ENCODE results near the gene ATP2C1.

ATP2C1 gene

DNA sequence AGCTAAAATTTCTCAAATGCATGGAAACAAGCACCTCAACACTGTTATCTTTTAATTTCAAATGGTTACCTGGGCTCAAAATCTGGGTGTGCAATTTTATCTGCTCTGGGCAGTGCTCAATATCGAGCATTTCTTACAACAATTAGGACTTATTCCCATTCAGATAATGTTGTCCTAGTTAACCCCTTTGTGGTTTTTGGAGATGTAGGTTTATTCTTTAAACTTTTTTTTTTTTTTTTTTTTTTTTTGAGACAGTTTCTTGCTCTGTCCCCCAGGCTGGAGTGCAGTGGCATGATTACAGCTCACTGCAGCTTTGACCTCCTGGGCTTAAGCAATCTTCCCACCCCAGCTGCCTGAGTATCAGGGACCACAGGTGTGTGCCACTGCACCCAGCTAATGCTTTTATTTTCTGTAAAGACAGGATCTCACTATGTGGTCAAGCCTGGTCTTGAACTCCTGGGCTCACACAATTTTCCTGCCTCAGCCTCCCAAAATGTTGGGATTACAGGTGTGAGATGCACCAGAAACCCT lies 4.4 kb upstream of the ATP2C1 start:
- Histone ChIP-seq H3K4me3 (ENCODE audit: insufficient read depth, low read length, poor library complexity, severe bottlenecking) (no peak overlapping the region), H3K9me3 (ENCODE audit: insufficient read depth, low read length) (no peaks in the 10 kb centered on the region), H3K27ac (ENCODE audit: low read depth, low read length) (no peak overlapping the region), H4K20me1 (ENCODE audit: low read depth, low read length) (no peaks in the 10 kb centered on the region), H3K9ac (ENCODE audit: low read length) (no peak overlapping the region), H3K27me3 (ENCODE audit: low read length) (no peaks in the 10 kb centered on the region), H2AFZ (ENCODE audit: low read depth, low read length, severe bottlenecking) (no peak overlapping the region), H3K9me2 (replicated peaks; ENCODE audit: insufficient read depth, low read length) (no peaks in the 10 kb centered on the region), H3F3A (ENCODE audit: insufficient read depth) (no peaks in the 10 kb centered on the region), H3K4me2 (ENCODE audit: low read depth, low read length, poor library complexity, severe bottlenecking) (no peak overlapping the region), H3K36me3 (ENCODE audit: low read length) (no peaks in the 10 kb centered on the region), H3K79me2 (ENCODE audit: insufficient read depth, low read length) (peaks cover 4% of the 10 kb centered on the region)
- TF ChIP-seq CTCF (IDR thresholded peaks at IDR 0.05; ENCODE audit: insufficient read depth, low read length, poor library complexity, severe bottlenecking) (no peak), EZH2phosphoT487 (conservative IDR thresholded peaks at IDR 0.05; ENCODE audit: low read length) (no peak)

DNA sequence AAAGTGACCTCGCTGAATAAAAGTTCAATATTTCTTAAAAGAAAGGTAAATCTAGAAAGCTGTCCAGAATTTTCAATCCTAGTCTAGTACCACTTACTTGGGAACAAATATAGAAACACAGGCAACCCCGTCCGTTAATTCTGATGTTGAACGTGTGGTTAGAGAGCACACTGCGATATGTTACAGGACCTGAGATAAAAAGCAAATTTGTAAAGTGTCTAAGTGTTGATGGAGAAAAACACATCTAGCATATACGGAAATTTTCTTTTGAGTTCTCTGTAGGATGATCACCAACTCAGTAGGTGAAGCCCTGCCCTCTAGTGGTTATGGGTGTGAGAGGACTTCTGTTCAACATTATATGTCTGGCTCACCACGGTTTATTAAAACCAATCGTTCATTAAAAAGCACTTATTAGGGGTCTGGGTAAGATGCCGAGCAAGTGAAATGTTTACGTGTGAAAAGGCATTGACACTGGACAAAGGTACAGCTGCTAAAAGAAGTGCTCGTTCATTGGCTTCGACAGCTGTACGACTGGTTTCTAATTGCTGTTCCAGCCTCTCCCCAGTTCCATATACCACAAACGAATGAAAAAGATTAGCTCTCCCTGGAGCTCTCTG lies 1.0 kb upstream of the ATP2C1 start:
- H3K9me3 ChIP-seq (ENCODE audit: insufficient read depth, low read length): no peaks in the 10 kb centered on the region
- H3K27ac ChIP-seq (ENCODE audit: low read depth, low read length): peak overlapping the region; percentile 69
- no peaks in the 10 kb centered on the region for H3K36me3 ChIP-seq (ENCODE audit: low read length)
- TF ChIP-seq EZH2phosphoT487 (conservative IDR thresholded peaks at IDR 0.05; ENCODE audit: low read length): no peak
- peak; percentile 75 for TF ChIP-seq CTCF (IDR thresholded peaks at IDR 0.05; ENCODE audit: insufficient read depth, low read length, poor library complexity, severe bottlenecking)
- H3F3A ChIP-seq (ENCODE audit: insufficient read depth): peaks cover 15% of the 10 kb centered on the region
- peak overlapping the region; percentile 69 for H2AFZ ChIP-seq (ENCODE audit: low read depth, low read length, severe bottlenecking)
- no peaks in the 10 kb centered on the region for H3K27me3 ChIP-seq (ENCODE audit: low read length)
- peak overlapping the region; percentile 70 for H3K4me2 ChIP-seq (ENCODE audit: low read depth, low read length, poor library complexity, severe bottlenecking)
- H3K9me2 ChIP-seq (replicated peaks; ENCODE audit: insufficient read depth, low read length): no peaks in the 10 kb centered on the region
- peak overlapping the region; percentile 75 for H3K4me3 ChIP-seq (ENCODE audit: insufficient read depth, low read length, poor library complexity, severe bottlenecking)
- H4K20me1 ChIP-seq (ENCODE audit: low read depth, low read length): peaks cover 27% of the 10 kb centered on the region
- H3K9ac ChIP-seq (ENCODE audit: low read length): peak overlapping the region; percentile 80
- H3K79me2 ChIP-seq (ENCODE audit: insufficient read depth, low read length): peaks cover 36% of the 10 kb centered on the region

- H3F3A ChIP-seq (ENCODE audit: insufficient read depth): peaks cover 15% of the 10 kb centered on the region
- peak overlapping the region; percentile 97 for H3K4me3 ChIP-seq (ENCODE audit: insufficient read depth, low read length, poor library complexity, severe bottlenecking)
- H3K79me2 ChIP-seq (ENCODE audit: insufficient read depth, low read length): peaks cover 51% of the 10 kb centered on the region
- H3K9me2 ChIP-seq (replicated peaks; ENCODE audit: insufficient read depth, low read length): no peaks in the 10 kb centered on the region
- peaks cover 40% of the 10 kb centered on the region for H4K20me1 ChIP-seq (ENCODE audit: low read depth, low read length)
- H3K4me2 ChIP-seq (ENCODE audit: low read depth, low read length, poor library complexity, severe bottlenecking): peak overlapping the region; percentile 94
- H3K27me3 ChIP-seq (ENCODE audit: low read length): no peaks in the 10 kb centered on the region
- H3K9me3 ChIP-seq (ENCODE audit: insufficient read depth, low read length): no peaks in the 10 kb centered on the region
- H2AFZ ChIP-seq (ENCODE audit: low read depth, low read length, severe bottlenecking): peak overlapping the region; percentile 94
- H3K9ac ChIP-seq (ENCODE audit: low read length): peak overlapping the region; percentile 80
- peak overlapping the region; percentile 37; the same call in 1 of the 2 replicates for H3K27ac ChIP-seq (ENCODE audit: low read depth, low read length)
- H3K36me3 ChIP-seq (ENCODE audit: low read length): no peaks in the 10 kb centered on the region
- TF ChIP-seq EZH2phosphoT487 (conservative IDR thresholded peaks at IDR 0.05; ENCODE audit: low read length): no peak
- TF ChIP-seq CTCF (IDR thresholded peaks at IDR 0.05; ENCODE audit: insufficient read depth, low read length, poor library complexity, severe bottlenecking): no peak
These were observed 474 bp downstream of the ATP2C1 start for GRCh38 chr3:130894130-130894985.

Data from SU-DHL-6 (cell line).